Astrocyte of the spinal cord (primary cell): ENCODE data around the gene PICALM.
"Not testable (repeated sequence)": the region's sequence is repeated elsewhere in the genome, so short reads cannot be mapped to it uniquely, and the experiment has no call there.

Experiments
- DNase-seq: peaks from one replicate; pipeline ENCODE4 v3.0.0; 2011; ENCODE audit warnings: low read depth, low spot score
- H3K4me3 ChIP-seq: 2 replicates; pipeline ENCODE4 v1.5.1; 2011; ENCODE audit warnings: low read depth, mild to moderate bottlenecking, low read length, moderate library complexity
- in situ Hi-C: cut with HindIII; loops from 2 replicates; pipeline ENCODE4 v1.10.0; 2017; ENCODE audit warnings: low sequenced_read_pairs
- TF ChIP-seq, protein P1 (sequence below): IDR thresholded peaks from 2 replicates; pipeline ENCODE4 v1.5.1; 2012; ENCODE audit warnings: low read depth, mild to moderate bottlenecking, low read length, inconsistent platforms

PICALM gene

DNA sequence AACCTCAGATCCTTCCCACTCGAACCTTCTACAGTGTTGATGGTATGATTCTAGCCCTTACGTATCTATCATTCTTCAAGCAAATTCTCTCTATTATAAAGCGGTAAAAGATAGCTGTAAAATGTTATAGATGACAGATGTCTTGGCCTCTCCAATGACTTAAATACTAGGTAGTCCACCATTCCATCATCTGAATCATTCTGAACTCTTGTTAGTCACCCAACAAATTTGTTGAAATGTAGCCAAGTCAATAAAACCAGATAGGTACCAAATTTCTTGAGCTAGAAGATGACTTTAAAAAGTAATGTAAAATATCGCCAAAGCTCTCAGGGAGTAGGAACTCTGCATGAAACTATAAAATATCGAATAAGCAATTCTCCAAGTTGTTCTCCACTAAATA, 32.6 kb upstream of the PICALM start:
- peak; percentile 49 for DNase-seq
- in situ Hi-C loops: no loop called here
- no peak overlapping the region for H3K4me3 ChIP-seq
- TF ChIP-seq, protein P1, sequence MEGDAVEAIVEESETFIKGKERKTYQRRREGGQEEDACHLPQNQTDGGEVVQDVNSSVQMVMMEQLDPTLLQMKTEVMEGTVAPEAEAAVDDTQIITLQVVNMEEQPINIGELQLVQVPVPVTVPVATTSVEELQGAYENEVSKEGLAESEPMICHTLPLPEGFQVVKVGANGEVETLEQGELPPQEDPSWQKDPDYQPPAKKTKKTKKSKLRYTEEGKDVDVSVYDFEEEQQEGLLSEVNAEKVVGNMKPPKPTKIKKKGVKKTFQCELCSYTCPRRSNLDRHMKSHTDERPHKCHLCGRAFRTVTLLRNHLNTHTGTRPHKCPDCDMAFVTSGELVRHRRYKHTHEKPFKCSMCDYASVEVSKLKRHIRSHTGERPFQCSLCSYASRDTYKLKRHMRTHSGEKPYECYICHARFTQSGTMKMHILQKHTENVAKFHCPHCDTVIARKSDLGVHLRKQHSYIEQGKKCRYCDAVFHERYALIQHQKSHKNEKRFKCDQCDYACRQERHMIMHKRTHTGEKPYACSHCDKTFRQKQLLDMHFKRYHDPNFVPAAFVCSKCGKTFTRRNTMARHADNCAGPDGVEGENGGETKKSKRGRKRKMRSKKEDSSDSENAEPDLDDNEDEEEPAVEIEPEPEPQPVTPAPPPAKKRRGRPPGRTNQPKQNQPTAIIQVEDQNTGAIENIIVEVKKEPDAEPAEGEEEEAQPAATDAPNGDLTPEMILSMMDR: no peak

DNA sequence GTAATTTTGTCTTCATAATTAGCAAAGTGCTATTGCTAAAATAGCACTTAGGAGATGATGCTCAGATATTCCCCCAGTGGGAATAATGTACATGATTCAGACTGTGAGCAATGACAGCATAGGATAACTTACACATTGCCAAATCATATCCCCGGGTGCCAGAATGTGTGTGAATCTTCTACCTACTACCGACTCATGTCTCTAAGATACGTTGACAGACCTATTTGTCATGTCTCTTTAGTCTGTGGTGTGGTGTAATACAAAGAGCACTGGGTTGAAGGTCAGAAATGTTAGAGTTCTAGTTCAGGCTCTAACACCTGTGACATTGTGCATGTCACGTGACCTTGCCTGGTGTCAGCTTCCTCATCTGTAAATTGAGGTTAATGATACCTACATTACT, 31.0 kb upstream of the PICALM start:
- DNase-seq: no peak
- in situ Hi-C loops: no loop called here
- TF ChIP-seq, protein P1: no peak
- H3K4me3 ChIP-seq: no peak overlapping the region

GRCh38 chr11:86097980-86098379, 29.1 kb upstream of the PICALM start:
- in situ Hi-C loops: no loop called here
- H3K4me3 ChIP-seq: no peak overlapping the region
- no peak for DNase-seq
- TF ChIP-seq, protein P1: no peak

GRCh38 chr11:86091566-86091965, 22.7 kb upstream of the PICALM start:
- no peak overlapping the region for H3K4me3 ChIP-seq
- DNase-seq: peak; percentile 73
- TF ChIP-seq, protein P1: no peak
- in situ Hi-C loops: no loop called here

DNA sequence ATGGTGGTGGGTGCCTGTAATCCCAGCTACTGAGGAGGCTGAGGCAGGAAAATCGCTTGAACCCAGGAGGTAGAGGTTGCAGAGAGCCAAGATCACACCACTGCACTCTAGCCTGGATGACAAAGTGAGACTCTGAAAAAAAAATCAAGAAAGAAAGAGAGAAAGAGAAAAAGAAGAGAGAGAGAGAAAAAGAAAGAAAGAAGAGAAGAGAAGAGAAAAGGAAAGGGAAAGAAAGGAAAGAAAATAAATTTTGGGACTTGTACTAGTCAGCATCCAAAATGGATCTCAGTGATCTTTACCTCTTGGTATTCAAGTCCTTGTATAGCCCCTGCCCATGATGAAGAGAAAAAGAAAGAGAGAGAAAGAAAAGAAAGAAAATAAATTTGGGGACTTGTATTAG, 22.2 kb upstream of the PICALM start:
- in situ Hi-C loops: no loop called here
- no peak overlapping the region for H3K4me3 ChIP-seq
- no peak for DNase-seq
- TF ChIP-seq, protein P1: no peak

- in situ Hi-C loops: no loop called here
- H3K4me3 ChIP-seq: no peak overlapping the region
- TF ChIP-seq, protein P1: no peak
- peak; percentile 76 for DNase-seq
These were observed 20.8 kb upstream of the PICALM start for GRCh38 chr11:86089659-86090058.

DNA sequence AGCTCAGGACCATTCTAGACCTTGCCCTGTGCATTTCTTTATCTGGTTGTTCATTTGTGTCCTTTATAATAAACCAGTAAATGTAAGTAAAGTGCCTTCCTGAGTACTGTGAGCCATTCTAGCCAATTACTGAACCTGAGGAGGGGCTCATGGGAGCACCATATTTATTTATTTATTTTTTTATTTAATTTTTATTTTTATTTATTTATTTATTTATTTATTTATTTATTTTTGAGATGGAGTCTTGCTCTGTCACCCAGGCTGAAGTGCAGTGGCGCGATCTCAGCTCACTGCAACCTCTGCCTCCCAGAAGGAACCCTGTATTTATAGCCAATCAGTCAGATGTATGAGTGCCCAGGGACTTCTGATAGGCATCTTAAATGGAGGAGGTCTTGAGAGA, 18.8 kb upstream of the PICALM start:
- H3K4me3 ChIP-seq, DNase-seq, in situ Hi-C loops: not testable (repeated sequence)
